ENCODE measurements around the gene CCDC80. TPM values are rescaled to one million over a fixed set of nuclear protein-coding genes. Genes with fewer than 3 reads are reported as not detected.

CCDC80 gene
- polyA plus RNA-seq, 3 donors, result 0.05 TPM; not detected in 2

DNA sequence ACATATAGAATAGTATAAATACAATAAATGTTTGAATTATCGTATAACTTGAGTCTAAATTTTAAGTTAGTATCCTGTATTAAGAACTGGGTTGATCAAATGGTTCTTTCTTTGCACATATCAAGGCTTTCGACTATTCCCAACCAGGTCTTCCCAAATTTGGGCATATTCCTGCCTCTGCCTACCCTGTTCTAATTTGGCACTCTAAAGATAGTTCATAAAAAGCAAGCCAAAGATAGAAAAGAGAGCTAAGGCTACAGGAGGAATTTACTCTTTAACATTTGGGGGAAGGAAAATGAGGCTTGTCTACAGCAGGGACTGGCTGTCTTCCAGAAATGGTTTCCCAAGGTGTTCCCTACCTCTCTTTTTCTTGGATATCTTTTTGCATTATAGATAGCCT is 43.0 kb downstream of the CCDC80 start:
- intact Hi-C loops (cut with micrococcal nuclease), result no loop called here
- H4K20me1 ChIP-seq (ENCODE audit: insufficient read depth, low read length), result no peaks in the 10 kb centered on the region

DNA sequence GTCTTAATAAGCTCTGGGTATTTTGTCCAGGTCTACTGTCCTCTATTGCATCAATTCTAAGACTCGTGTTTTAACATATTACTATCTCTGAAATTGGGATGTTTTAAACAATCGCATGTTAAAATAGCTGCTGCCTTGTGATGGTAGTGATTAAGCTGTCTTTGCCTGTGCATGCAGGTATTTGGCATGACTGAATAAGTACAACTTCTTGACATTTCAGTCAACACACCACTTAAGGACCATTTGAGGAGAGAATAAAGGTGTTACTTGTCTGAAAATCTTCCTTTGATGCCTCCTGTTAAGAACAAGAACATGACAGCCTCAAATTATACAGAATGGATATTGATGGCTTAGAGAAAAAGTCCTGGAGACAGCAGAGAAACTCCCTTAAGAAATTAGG is 46.1 kb downstream of the CCDC80 start:
- Histone ChIP-seq H2AFZ (ENCODE audit: insufficient read depth, low read depth, low read length, poor library complexity, severe bottlenecking) (no peak overlapping the region), H4K20me1 (ENCODE audit: insufficient read depth, low read length) (no peaks in the 10 kb centered on the region), H3K4me1 (ENCODE audit: control insufficient read depth in 1 of 2, insufficient read depth in 2 of 2, low read length in 2 of 2) (peaks cover 4 to 8% of the 10 kb centered on the region in 2 donors), H3K36me3 (replicated peaks in 1 of 2; ENCODE audit: control insufficient read depth in 1 of 2, insufficient read depth in 2 of 2, low read length in 2 of 2) (peaks cover 14 to 43% of the 10 kb centered on the region in 2 donors), H3K9ac (ENCODE audit: insufficient read depth, low read length, poor library complexity, severe bottlenecking) (no peak overlapping the region), H3K27ac (ENCODE audit: low read depth in 1 of 2, low read length in 2 of 2) (no peak overlapping the region), H3K27me3 (ENCODE audit: control insufficient read depth in 2 of 2, insufficient read depth in 2 of 2, low read length in 2 of 2) (no peaks in the 10 kb centered on the region), H3K4me2 (replicated peaks; ENCODE audit: extremely low read depth, low read length, poor library complexity, severe bottlenecking) (no peak overlapping the region), H3K4me3 (replicated peaks in 1 of 3; ENCODE audit: low read depth in 2 of 3, low read length in 3 of 3) (no peak overlapping the region), H3K9me3 (replicated peaks in 1 of 2; ENCODE audit: control insufficient read depth in 1 of 2, insufficient read depth in 1 of 2, low read length in 2 of 2) (no peaks in the 10 kb centered on the region), H3K79me2 (ENCODE audit: insufficient read depth, low read length) (no peaks in the 10 kb centered on the region)
- Mint-ChIP-seq H3K27me3 (ENCODE audit: low read depth in 3 of 3) (no peaks in the 10 kb centered on the region), H3K27ac (no peak overlapping the region), H3K4me3 (no peak overlapping the region), H3K36me3 (peaks cover 48 to 57% of the 10 kb centered on the region in 2 donors), H3K9me3 (peaks cover 0 to 4% (median 0%) of the 10 kb centered on the region in 7 donors), H3K4me1 (peaks cover 10% of the 10 kb centered on the region)
- intact Hi-C loops (cut with micrococcal nuclease), result no loop called here
- no CpG with 5 or more reads among the region's 2 CpGs for WGBS (ENCODE audit: insufficient coverage)
- TF ChIP-seq, protein P1, sequence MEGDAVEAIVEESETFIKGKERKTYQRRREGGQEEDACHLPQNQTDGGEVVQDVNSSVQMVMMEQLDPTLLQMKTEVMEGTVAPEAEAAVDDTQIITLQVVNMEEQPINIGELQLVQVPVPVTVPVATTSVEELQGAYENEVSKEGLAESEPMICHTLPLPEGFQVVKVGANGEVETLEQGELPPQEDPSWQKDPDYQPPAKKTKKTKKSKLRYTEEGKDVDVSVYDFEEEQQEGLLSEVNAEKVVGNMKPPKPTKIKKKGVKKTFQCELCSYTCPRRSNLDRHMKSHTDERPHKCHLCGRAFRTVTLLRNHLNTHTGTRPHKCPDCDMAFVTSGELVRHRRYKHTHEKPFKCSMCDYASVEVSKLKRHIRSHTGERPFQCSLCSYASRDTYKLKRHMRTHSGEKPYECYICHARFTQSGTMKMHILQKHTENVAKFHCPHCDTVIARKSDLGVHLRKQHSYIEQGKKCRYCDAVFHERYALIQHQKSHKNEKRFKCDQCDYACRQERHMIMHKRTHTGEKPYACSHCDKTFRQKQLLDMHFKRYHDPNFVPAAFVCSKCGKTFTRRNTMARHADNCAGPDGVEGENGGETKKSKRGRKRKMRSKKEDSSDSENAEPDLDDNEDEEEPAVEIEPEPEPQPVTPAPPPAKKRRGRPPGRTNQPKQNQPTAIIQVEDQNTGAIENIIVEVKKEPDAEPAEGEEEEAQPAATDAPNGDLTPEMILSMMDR (IDR thresholded peaks at IDR 0.05), result no peak
- no peak for DNase-seq

More for the DNA sequence above, 43.0 kb downstream of the CCDC80 start:
- Mint-ChIP-seq H3K9me3 (peaks cover 0 to 2% (median 0%) of the 10 kb centered on the region in 7 donors), H3K4me3 (no peak overlapping the region), H3K27me3 (ENCODE audit: low read depth in 3 of 3) (peaks cover 0 to 3% (median 0%) of the 10 kb centered on the region in 3 donors), H3K27ac (no peak overlapping the region), H3K36me3 (peaks cover 25 to 31% of the 10 kb centered on the region in 2 donors), H3K4me1 (peaks cover under 1% of the 10 kb centered on the region)
- TF ChIP-seq, protein P1 (IDR thresholded peaks at IDR 0.05), result no peak
- H3K9ac ChIP-seq (ENCODE audit: insufficient read depth, low read length, poor library complexity, severe bottlenecking), result no peak overlapping the region
- H3K27me3 ChIP-seq (ENCODE audit: control insufficient read depth in 2 of 2, insufficient read depth in 2 of 2, low read length in 2 of 2), result no peaks in the 10 kb centered on the region
- H3K4me2 ChIP-seq (replicated peaks; ENCODE audit: extremely low read depth, low read length, poor library complexity, severe bottlenecking), result no peak overlapping the region
- H3K4me3 ChIP-seq (replicated peaks in 1 of 3; ENCODE audit: low read depth in 2 of 3, low read length in 3 of 3), result no peak overlapping the region
- no peak overlapping the region for H2AFZ ChIP-seq (ENCODE audit: insufficient read depth, low read depth, low read length, poor library complexity, severe bottlenecking)
- peaks cover 8 to 22% of the 10 kb centered on the region in 2 donors for H3K36me3 ChIP-seq (replicated peaks in 1 of 2; ENCODE audit: control insufficient read depth in 1 of 2, insufficient read depth in 2 of 2, low read length in 2 of 2)
- no peaks in the 10 kb centered on the region for H3K79me2 ChIP-seq (ENCODE audit: insufficient read depth, low read length)
- H3K4me1 ChIP-seq (ENCODE audit: control insufficient read depth in 1 of 2, insufficient read depth in 2 of 2, low read length in 2 of 2), result no peaks in the 10 kb centered on the region
- H3K27ac ChIP-seq (ENCODE audit: low read depth in 1 of 2, low read length in 2 of 2), result no peak overlapping the region
- WGBS (ENCODE audit: insufficient coverage), result no CpG with 5 or more reads among the region's 2 CpGs
- DNase-seq, result no peak
- H3K9me3 ChIP-seq (replicated peaks in 1 of 2; ENCODE audit: control insufficient read depth in 1 of 2, insufficient read depth in 1 of 2, low read length in 2 of 2), result no peaks in the 10 kb centered on the region
